GM12891 (cell line): ENCODE results near the gene RNF141.

Experiments used
- DNase-seq: peaks from one replicate; pipeline ENCODE4 v3.0.0; 2011; ENCODE audit warnings: low spot score; ENCODE audit not compliant: insufficient read length
- FAIRE-seq: peaks from 2 replicates; lab custom pipeline; 2011; peaks lifted over from hg19 to GRCh38; lab: Jason Lieb, UNC
- PAX5 ChIP-seq: IDR thresholded peaks from 2 replicates; pipeline ENCODE4 v1.6.1; 2011; ENCODE audit warnings: low read length, moderate library complexity, mild to moderate bottlenecking; ENCODE audit not compliant: insufficient read depth, severe bottlenecking
- POLR2A ChIP-seq: IDR thresholded peaks from 2 replicates; pipeline ENCODE4 v1.6.1; 2011; ENCODE audit warnings: low read depth, low read length, control low read depth
- POLR2AphosphoS5 ChIP-seq: IDR thresholded peaks from 2 replicates; pipeline ENCODE4 v1.6.1; 2011; ENCODE audit warnings: low read depth, low read length, control low read depth
- POU2F2 ChIP-seq: IDR thresholded peaks from 2 replicates; pipeline ENCODE4 v1.6.1; 2011; ENCODE audit warnings: low read depth, mild to moderate bottlenecking, control low read depth, low read length, moderate library complexity
- SPI1 ChIP-seq: IDR thresholded peaks from 2 replicates; pipeline ENCODE4 v1.6.1; 2011; ENCODE audit warnings: low read depth, low read length, control low read depth
- TAF1 ChIP-seq: IDR thresholded peaks from 2 replicates; pipeline ENCODE4 v1.6.1; 2011; ENCODE audit warnings: low read depth, low read length, control low read depth

Gene RNF141

GRCh38 chr11:10484461-10485180 is 56.4 kb downstream of the RNF141 start:
- TF ChIP-seq POLR2AphosphoS5 (no peak), SPI1 (no peak), POLR2A (no peak), PAX5 (no peak), TAF1 (no peak), POU2F2 (no peak)
- FAIRE-seq (no peak), DNase-seq (no peak)

DNA sequence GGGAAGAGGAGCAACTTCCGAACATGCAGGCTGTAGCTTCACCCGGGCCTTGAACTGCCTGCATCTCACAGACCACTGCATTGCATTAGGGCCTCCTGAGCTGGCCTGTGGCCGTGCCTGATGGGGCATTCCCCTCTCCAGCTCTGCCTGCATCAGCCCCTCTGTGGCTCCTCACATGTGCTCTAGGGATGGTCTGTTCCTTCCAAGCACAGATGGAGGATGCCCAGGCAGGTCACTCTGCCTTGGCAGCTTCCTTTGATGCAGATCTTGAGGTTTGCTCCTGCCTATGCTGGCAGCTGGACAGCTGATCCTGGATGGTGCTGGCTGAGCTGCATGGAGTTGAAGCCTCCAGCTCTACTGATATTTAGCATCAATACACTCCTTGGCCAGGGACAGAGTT is 57.4 kb downstream of the RNF141 start:
- TF ChIP-seq POLR2AphosphoS5 (no peak), SPI1 (no peak), POLR2A (no peak), POU2F2 (no peak), TAF1 (no peak), PAX5 (no peak)
- DNase-seq (no peak), FAIRE-seq (no peak)

GRCh38 chr11:10483174-10483573 is 57.8 kb downstream of the RNF141 start:
- DNase-seq (no peak), FAIRE-seq (no peak)
- no peak for TF ChIP-seq POLR2AphosphoS5
- no peak for TF ChIP-seq POU2F2
- TF ChIP-seq TAF1: no peak
- no peak for TF ChIP-seq PAX5
- TF ChIP-seq POLR2A: no peak
- TF ChIP-seq SPI1: no peak

- TF ChIP-seq TAF1: no peak
- TF ChIP-seq POLR2A: no peak
- no peak for TF ChIP-seq PAX5
- TF ChIP-seq POLR2AphosphoS5: no peak
- no peak for TF ChIP-seq SPI1
- TF ChIP-seq POU2F2: no peak
- FAIRE-seq: no peak
- no peak for DNase-seq
These were observed 59.2 kb downstream of the RNF141 start for GRCh38 chr11:10481560-10482349.

DNA sequence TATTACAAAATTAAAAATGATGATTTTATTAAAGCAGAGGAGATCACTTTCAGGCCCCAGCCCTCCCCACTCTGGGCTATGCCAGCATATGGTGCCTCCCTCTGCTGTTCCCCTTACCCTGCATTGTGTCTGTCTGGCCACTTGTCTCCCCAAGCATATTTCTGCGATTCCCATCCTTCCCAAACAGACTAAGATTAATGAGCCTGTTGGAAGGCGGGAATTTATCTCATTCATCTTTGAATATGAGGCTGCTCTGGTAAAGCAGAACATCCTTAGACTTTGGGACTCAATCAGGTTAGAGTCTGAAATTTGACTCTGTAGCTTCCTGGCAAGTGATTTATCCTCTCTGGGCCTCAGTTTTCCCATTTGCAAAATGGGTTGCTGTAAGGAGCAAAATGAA is 60.2 kb downstream of the RNF141 start:
- TF ChIP-seq POLR2A: no peak
- no peak for TF ChIP-seq PAX5
- no peak for TF ChIP-seq POLR2AphosphoS5
- TF ChIP-seq POU2F2: no peak
- TF ChIP-seq SPI1: no peak
- no peak for TF ChIP-seq TAF1
- FAIRE-seq (no peak), DNase-seq (no peak)

GRCh38 chr11:10480026-10480425 is 61.0 kb downstream of the RNF141 start:
- FAIRE-seq (no peak), DNase-seq (no peak)
- TF ChIP-seq TAF1: no peak
- TF ChIP-seq POU2F2: no peak
- TF ChIP-seq POLR2A: no peak
- TF ChIP-seq SPI1: no peak
- no peak for TF ChIP-seq PAX5
- no peak for TF ChIP-seq POLR2AphosphoS5

GRCh38 chr11:10478574-10479550 is 62.1 kb downstream of the RNF141 start:
- TF ChIP-seq POLR2AphosphoS5: no peak
- no peak for TF ChIP-seq POLR2A
- FAIRE-seq (no peak), DNase-seq (no peak)

- FAIRE-seq (no peak), DNase-seq (no peak)
- TF ChIP-seq PAX5 (no peak), SPI1 (no peak), POU2F2 (no peak), TAF1 (no peak), POLR2A (no peak), POLR2AphosphoS5 (no peak)
These were observed 62.9 kb downstream of the RNF141 start for GRCh38 chr11:10478066-10478465.

DNA sequence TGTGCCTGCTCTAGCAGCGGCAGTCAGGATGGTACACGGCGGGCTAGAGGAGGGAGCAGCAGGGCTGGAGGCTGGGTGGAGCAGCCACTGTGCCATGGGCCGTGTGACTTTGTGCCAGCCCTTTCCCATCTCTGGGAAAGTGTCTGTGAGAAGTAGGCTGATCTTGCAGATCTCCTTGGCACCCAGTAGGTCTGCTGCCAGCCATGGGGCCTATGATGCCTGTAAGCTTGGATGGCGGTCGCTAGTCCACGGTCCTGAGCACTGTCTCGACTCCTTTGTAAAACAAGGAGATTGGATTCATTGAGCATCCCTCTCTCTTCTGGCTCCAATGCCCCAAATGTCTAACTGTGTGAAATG is 63.3 kb downstream of the RNF141 start:
- TF ChIP-seq POLR2A: no peak
- no peak for TF ChIP-seq PAX5
- no peak for TF ChIP-seq SPI1
- TF ChIP-seq POLR2AphosphoS5: no peak
- no peak for TF ChIP-seq TAF1
- TF ChIP-seq POU2F2: no peak
- DNase-seq (no peak), FAIRE-seq (no peak)
